ENCODE results near the gene OR2T11. TPM values are rescaled to one million over a fixed set of nuclear protein-coding genes. Genes with fewer than 3 reads are reported as not detected.
"Not testable (repeated sequence)": the region's sequence is repeated elsewhere in the genome, so short reads cannot be mapped to it uniquely, and the experiment has no call there.

Gene OR2T11, protein sequence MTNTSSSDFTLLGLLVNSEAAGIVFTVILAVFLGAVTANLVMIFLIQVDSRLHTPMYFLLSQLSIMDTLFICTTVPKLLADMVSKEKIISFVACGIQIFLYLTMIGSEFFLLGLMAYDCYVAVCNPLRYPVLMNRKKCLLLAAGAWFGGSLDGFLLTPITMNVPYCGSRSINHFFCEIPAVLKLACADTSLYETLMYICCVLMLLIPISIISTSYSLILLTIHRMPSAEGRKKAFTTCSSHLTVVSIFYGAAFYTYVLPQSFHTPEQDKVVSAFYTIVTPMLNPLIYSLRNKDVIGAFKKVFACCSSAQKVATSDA
- total RNA-seq: not detected

GRCh38 chr1:248634991-248635390 lies at the start of gene OR2T11:
Gene OR2T11, minus strand, starts transcription at chr1:248635091. Its CDS starts 7,963 bp downstream, at chr1:248627128.
- no CpG with 5 or more reads among the region's 2 CpGs for WGBS
- intact Hi-C loops (cut with DNase I); H3K36me3 ChIP-seq; H3K27me3 ChIP-seq; H3K4me1 ChIP-seq; H3K27ac ChIP-seq (replicated peaks in 1 of 4); H3K9me3 ChIP-seq; DNase-seq (ENCODE audit: extremely low spot score); H3K4me3 ChIP-seq: not testable (repeated sequence)

- H3K4me3 ChIP-seq: no peak overlapping the region
- no peaks in the 10 kb centered on the region for H3K36me3 ChIP-seq
- peaks cover 0 to 11% (median 0%) of the 10 kb centered on the region in 4 donors for H3K27me3 ChIP-seq
- H3K4me1 ChIP-seq: no peaks in the 10 kb centered on the region
- H3K27ac ChIP-seq (replicated peaks in 1 of 4): no peak overlapping the region
- H3K9me3 ChIP-seq: no peaks in the 10 kb centered on the region
- TF ChIP-seq POLR2A (IDR thresholded peaks at IDR 0.05; ENCODE audit: low read depth) (no peak), POLR2AphosphoS5 (IDR thresholded peaks at IDR 0.05) (no peak), CTCF (IDR thresholded peaks at IDR 0.05) (no peak), EP300 (IDR thresholded peaks at IDR 0.05) (no peak)
- WGBS: 79% methylated on average over 8 of the region's 8 CpGs
- no peak for DNase-seq (ENCODE audit: extremely low spot score)
- intact Hi-C loops (cut with DNase I): no loop called here
Measured at GRCh38 chr1:248681651-248682050, 46.8 kb upstream of the OR2T11 start.

DNA sequence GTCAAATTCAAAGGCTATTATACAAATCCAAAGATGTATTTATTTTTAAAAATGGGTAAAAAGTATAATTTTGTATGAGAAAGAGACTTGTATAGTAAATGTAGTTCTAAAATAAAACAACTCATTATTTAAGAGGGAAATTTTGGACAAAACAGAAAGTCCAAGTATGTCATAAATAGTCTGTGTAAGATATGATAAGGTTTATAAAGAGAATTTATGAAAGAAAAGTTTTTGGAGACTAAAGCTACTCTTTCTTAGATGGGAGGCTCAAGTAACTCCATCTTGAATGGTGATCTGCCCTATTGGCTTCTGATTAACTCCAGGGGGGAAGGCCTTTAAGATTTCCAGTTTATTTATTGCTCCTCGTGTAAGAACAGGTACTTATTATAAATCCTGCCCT lies 35.1 kb upstream of the OR2T11 start:
- WGBS: 62% methylated on average over 1 of the region's 1 CpG
- Histone ChIP-seq H3K4me1 (no peaks in the 10 kb centered on the region), H3K4me3 (no peak overlapping the region), H3K9me3 (no peaks in the 10 kb centered on the region), H3K27me3 (peaks cover 0 to 10% (median 0%) of the 10 kb centered on the region in 4 donors), H3K27ac (replicated peaks in 1 of 4) (no peak overlapping the region), H3K36me3 (no peaks in the 10 kb centered on the region)
- intact Hi-C loops (cut with DNase I): no loop called here
- DNase-seq (ENCODE audit: extremely low spot score): no peak
- TF ChIP-seq EP300 (IDR thresholded peaks at IDR 0.05): no peak

GRCh38 chr1:248663453-248664328 lies 28.8 kb upstream of the OR2T11 start:
- H3K27me3 ChIP-seq; H3K4me3 ChIP-seq; intact Hi-C loops (cut with DNase I); H3K36me3 ChIP-seq; H3K27ac ChIP-seq (replicated peaks in 1 of 4); DNase-seq (ENCODE audit: extremely low spot score); H3K4me1 ChIP-seq; H3K9me3 ChIP-seq: not testable (repeated sequence)
- 63% methylated on average over 5 of the region's 5 CpGs for WGBS

DNA sequence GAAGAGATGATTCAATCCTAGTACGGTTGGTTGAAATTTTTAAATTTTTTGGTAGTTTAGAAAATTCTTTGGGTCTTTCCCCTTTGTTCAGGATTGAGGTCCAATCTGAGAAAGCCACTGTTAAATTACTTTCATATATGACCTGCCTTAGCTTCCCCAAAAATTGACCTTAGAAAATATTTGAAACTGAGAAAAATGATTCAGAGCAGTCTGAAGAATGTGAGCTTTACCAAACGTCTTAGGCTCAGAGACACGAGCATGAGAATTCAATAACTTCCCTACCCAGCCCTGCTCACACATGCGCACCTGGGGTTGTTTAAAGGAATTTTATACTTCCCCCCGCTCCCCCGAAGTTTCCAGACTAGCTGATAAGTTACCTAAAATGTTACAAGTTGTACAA lies 21.9 kb upstream of the OR2T11 start:
- WGBS: no CpG with 5 or more reads among the region's 6 CpGs
- H3K27ac ChIP-seq (replicated peaks in 1 of 4); H3K4me1 ChIP-seq; H3K9me3 ChIP-seq; H3K27me3 ChIP-seq; intact Hi-C loops (cut with DNase I); DNase-seq (ENCODE audit: extremely low spot score); H3K36me3 ChIP-seq; H3K4me3 ChIP-seq: not testable (repeated sequence)

DNA sequence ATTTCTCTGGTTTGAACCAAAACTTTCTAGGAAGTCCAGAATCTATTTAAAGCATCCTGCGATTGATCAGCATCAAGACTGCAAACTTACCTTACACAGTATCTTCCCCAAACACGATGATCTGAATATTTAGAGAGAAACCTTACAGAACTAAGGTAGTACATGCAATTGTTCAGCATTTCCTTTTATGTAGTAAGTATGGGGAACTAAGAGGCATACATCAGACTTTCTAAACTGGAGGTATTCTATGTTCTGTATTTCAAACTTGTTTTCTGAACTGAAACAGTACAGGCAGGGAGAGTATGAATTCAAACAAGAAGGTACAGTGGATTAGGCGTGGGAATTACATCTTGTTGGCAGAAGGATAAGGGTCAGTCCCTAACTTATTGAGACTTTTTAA lies 20.5 kb upstream of the OR2T11 start, which contains the start of gene OR2T27:
TSS of gene OR2T27 (minus strand) at position 175 of the 400 bp plus-strand sequence. CDS start 4,644 bp downstream, outside the sequence.
- 80% methylated on average over 1 of the region's 3 CpGs for WGBS
- not testable (repeated sequence) for H3K4me3 ChIP-seq

DNA sequence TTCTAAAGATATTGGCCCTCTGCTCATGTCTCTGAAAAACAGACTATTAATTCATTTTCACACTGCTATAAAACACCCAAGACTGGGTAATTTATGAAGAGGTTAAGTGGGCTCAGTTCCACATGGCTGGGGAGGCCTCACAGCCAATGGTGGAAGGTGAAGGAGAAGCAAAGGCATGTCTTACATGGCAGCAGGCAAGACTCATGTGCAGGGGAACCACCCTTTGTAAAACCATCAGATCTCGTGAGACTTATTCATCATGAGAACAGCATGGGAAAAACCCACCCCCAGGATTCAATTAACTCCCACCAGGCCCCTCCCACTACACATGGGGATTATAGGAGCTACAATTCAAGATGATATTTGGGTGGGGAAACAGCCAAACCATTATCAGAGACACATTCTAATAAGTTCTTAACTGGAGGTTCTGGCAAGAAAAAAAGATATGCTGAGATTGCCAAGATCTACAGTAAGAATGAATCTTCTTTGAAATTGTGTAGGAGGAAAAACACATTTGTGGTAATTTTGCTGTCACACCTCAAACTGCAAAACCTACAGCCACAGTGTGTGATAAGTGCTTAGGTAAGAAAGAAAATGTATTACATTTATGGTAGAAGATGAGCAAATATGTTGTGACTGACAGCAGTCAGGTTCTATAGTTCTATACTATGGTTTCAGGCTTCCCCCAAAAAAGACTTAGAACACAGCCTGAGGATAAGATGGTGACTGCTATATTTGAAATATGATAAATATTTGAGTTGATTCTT lies 14.1 kb upstream of the OR2T11 start:
- H3K27ac ChIP-seq (replicated peaks in 1 of 4); intact Hi-C loops (cut with DNase I); H3K4me1 ChIP-seq; DNase-seq (ENCODE audit: extremely low spot score); H3K36me3 ChIP-seq; H3K9me3 ChIP-seq; H3K4me3 ChIP-seq; H3K27me3 ChIP-seq: not testable (repeated sequence)
- WGBS: no CpG with 5 or more reads among the region's 1 CpG

More for the DNA sequence above, 20.5 kb upstream of the OR2T11 start, which contains the start of gene OR2T27:
- H3K9me3 ChIP-seq; H3K36me3 ChIP-seq; DNase-seq (ENCODE audit: extremely low spot score); intact Hi-C loops (cut with DNase I); H3K4me1 ChIP-seq; H3K27ac ChIP-seq (replicated peaks in 1 of 4); H3K27me3 ChIP-seq: not testable (repeated sequence)

- H3K27me3 ChIP-seq; H3K4me1 ChIP-seq; DNase-seq (ENCODE audit: extremely low spot score); intact Hi-C loops (cut with DNase I); H3K27ac ChIP-seq (replicated peaks in 1 of 4); H3K36me3 ChIP-seq; H3K9me3 ChIP-seq; H3K4me3 ChIP-seq: not testable (repeated sequence)
- WGBS: 56% methylated on average over 3 of the region's 3 CpGs
Measured at GRCh38 chr1:248645178-248645577, 10.3 kb upstream of the OR2T11 start, which contains the start of gene OR2T35. Gene OR2T35, minus strand, starts transcription at chr1:248645278. Its CDS starts 6,020 bp downstream, at chr1:248639258.

DNA sequence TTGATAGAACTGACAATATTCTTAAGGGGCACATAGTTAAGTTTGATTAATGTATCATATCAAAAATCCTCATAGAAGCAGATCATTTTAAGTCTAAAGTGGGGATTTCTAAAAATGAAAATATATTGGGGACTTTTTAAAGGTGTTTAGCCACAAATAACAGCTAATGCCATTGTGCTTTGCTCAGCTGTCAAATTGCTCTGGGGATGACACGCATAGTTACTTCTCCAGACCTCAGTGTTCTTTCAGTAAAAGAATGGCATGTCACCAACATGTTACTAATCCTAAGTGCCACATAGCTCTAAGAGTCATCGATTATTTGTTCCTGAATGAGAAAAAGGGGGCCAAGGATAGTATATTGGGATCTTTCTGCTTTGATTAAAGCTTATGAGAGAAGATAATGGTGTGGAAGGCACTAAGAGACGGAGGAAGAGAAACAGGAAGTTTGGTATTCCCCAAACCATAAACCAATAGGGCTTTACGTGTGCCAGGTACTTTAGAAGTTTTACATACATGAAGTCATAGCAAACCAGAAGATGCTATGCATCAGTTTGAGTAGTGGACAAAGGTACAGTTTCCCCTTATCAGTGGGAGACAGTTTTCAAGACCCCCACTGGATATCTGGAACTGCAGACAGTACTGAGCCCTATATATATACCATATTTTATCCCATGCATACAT lies 8.2 kb upstream of the OR2T11 start:
- H3K27ac ChIP-seq (replicated peaks in 1 of 4); H3K27me3 ChIP-seq; H3K4me1 ChIP-seq; H3K9me3 ChIP-seq; H3K4me3 ChIP-seq; intact Hi-C loops (cut with DNase I); DNase-seq (ENCODE audit: extremely low spot score); H3K36me3 ChIP-seq: not testable (repeated sequence)
- no CpG with 5 or more reads among the region's 4 CpGs for WGBS

DNA sequence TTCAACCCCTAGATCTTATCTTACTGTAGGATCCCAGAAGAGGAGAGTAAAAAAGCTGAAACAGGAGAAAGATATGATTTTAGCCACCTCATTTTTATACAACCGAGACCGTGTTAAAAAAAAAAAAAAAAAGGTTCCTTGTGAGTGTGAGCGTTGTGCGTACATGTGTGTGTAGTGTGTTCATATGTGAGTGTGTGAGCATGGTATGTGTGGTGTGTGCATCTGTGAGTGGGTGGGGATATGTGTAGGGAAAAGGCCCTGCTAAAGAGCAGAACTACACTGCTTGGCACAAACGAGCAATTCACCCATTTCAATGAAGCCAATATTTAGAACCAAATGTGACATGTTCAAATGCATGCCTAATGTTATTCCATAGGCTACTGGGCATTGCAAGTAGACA lies 6.7 kb upstream of the OR2T11 start:
- H3K27me3 ChIP-seq; H3K36me3 ChIP-seq; H3K27ac ChIP-seq (replicated peaks in 1 of 4); DNase-seq (ENCODE audit: extremely low spot score); H3K4me1 ChIP-seq; intact Hi-C loops (cut with DNase I); H3K9me3 ChIP-seq; H3K4me3 ChIP-seq: not testable (repeated sequence)
- WGBS: 95% methylated on average over 4 of the region's 5 CpGs

Data from esophagus muscularis mucosa (tissue), 4 donors.